Muscle of leg (tissue), 16 donors: Measurements from ENCODE around the gene SLC1A4. TPM values are rescaled to one million over a fixed set of nuclear protein-coding genes. Genes with fewer than 3 reads are reported as not detected.

Experiments
- DNase-seq: peaks from one replicate; pipeline ENCODE4 v3.0.0; 2013
- H3K27ac ChIP-seq: one replicate; pipeline ENCODE4 v1.5.1; 2013; ENCODE audit warnings: mild to moderate bottlenecking, low read length, control low read depth
- H3K27me3 ChIP-seq: one replicate; pipeline ENCODE4 v1.6.1; 2013; ENCODE audit warnings: low read length; ENCODE audit not compliant: control insufficient read depth, insufficient read depth
- H3K36me3 ChIP-seq: one replicate; pipeline ENCODE4 v1.6.1; 2013; ENCODE audit warnings: low read length; ENCODE audit not compliant: control insufficient read depth, insufficient read depth
- H3K4me1 ChIP-seq: one replicate; pipeline ENCODE4 v1.6.1; 2013; ENCODE audit warnings: low read length; ENCODE audit not compliant: control insufficient read depth, insufficient read depth
- H3K4me3 ChIP-seq: one replicate; pipeline ENCODE4 v1.5.1; 2013; ENCODE audit warnings: low read length, control low read depth
- H3K9me3 ChIP-seq: replicated peaks from 2 replicates; pipeline ENCODE4 v1.6.1; 2013; ENCODE audit warnings: low read depth, low read length; ENCODE audit not compliant: control insufficient read depth
- whole genome bisulfite sequencing: methylation state at CpG from one replicate; pipeline ENCODE4 v1.1.5; 2013; ENCODE audit warnings: missing lambda C conversion rate; ENCODE audit not compliant: insufficient coverage; 5-methylcytosine and 5-hydroxymethylcytosine counted together
- long read RNA-seq, 11 donors: transcript quantifications; one replicate each; lab custom pipeline, GENCODE V29; 2026
- polyA plus RNA-seq, 8 donors: library from polyadenylated mRNA; unstranded; fragments of 120-200 nt; gene quantifications; one replicate each; pipeline versions ENCODE4 v1.2.1 to v1.2.3, GENCODE V29; 2013; ENCODE audit warnings: inconsistent platforms in 1 of 8, low replicate concordance in 1 of 8; ENCODE audit not compliant: insufficient read length in 8 of 8, insufficient read depth in 1 of 8
- total RNA-seq: library from RNA; stranded (reverse); fragments of 120-200 nt; gene quantifications from one replicate; pipeline ENCODE4 v1.2.4, GENCODE V29; 2013

The SLC1A4 gene
- total RNA-seq, result 13.6 TPM
- 10 to 100 TPM; 11.7 to 17.1 (median 14.1) TPM for polyA plus RNA-seq
- long read RNA-seq, donor 1, partial matches to known transcripts, result 62 of 62 reads
- long read RNA-seq, donor 1, other reads (novel, unspliced or antisense), result 0 of 62 reads
- long read RNA-seq, donor 2, result 0 reads
- long read RNA-seq, donor 3, full-length matches to known transcripts, result 3 of 3 reads
- long read RNA-seq, donor 3, partial matches to known transcripts, result 0 of 3 reads
- long read RNA-seq, donor 3, other reads (novel, unspliced or antisense), result 0 of 3 reads
- long read RNA-seq, donor 4, full-length matches to known transcripts, result 1 of 1 reads
- long read RNA-seq, donor 4, partial matches to known transcripts, result 0 of 1 reads
- long read RNA-seq, donor 4, other reads (novel, unspliced or antisense), result 0 of 1 reads
- long read RNA-seq, donor 5, full-length matches to known transcripts, result 3 of 369 reads
- long read RNA-seq, donor 5, partial matches to known transcripts, result 39 of 369 reads
- long read RNA-seq, donor 5, other reads (novel, unspliced or antisense), result 327 of 369 reads
- long read RNA-seq, donor 6, full-length matches to known transcripts, result 2 of 191 reads
- long read RNA-seq, donor 6, partial matches to known transcripts, result 189 of 191 reads
- long read RNA-seq, donor 6, other reads (novel, unspliced or antisense), result 0 of 191 reads
- long read RNA-seq, donor 7, full-length matches to known transcripts, result 3 of 3 reads
- long read RNA-seq, donor 7, partial matches to known transcripts, result 0 of 3 reads
- long read RNA-seq, donor 7, other reads (novel, unspliced or antisense), result 0 of 3 reads
- long read RNA-seq, donor 8, partial matches to known transcripts, result 276 of 276 reads
- long read RNA-seq, donor 8, other reads (novel, unspliced or antisense), result 0 of 276 reads
- long read RNA-seq, donor 9, full-length matches to known transcripts, result 2 of 2 reads
- long read RNA-seq, donor 9, partial matches to known transcripts, result 0 of 2 reads
- long read RNA-seq, donor 9, other reads (novel, unspliced or antisense), result 0 of 2 reads
- long read RNA-seq, donor 10, result 0 reads
- long read RNA-seq, donor 11, full-length matches to known transcripts, result 1 of 105 reads
- long read RNA-seq, donor 11, partial matches to known transcripts, result 99 of 105 reads
- long read RNA-seq, donor 11, other reads (novel, unspliced or antisense), result 5 of 105 reads

DNA sequence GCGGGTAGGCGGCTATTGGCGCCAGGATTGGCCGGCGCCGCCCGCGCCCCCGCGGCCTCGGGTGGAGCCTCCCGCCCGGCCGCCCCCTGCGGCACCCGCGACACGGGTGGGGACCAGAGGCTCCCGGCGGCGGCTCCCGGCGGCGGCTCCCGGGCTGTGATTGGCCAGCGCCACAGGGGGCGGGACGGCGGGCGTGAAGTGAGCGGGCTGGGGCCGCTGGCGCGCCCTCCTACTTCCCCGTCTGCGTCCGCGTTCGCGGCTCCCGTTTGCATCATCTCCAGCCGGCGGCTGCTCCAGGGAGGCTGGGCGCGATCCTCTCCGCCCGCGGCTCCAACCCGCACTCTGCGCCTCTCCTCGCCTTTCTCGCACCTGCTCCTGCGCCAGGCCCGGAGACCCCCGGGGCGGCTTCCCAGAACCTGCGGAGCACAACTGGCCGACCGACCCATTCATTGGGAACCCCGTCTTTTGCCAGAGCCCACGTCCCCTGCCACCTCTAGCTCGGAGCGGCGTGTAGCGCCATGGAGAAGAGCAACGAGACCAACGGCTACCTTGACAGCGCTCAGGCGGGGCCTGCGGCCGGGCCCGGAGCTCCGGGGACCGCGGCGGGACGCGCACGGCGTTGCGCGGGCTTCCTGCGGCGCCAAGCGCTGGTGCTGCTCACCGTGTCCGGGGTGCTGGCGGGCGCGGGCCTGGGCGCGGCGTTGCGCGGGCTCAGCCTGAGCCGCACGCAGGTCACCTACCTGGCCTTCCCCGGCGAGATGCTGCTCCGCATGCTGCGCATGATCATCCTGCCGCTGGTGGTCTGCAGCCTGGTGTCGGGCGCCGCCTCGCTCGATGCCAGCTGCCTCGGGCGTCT is at the start of gene SLC1A4:
Gene SLC1A4, plus strand, starts transcription at position 274 of the 856 bp plus-strand sequence. Its CDS starts 245 bp downstream, at position 519.
- Histone ChIP-seq H3K4me1 (peaks cover 20% of the 10 kb centered on the region), H3K9me3 (no peaks in the 10 kb centered on the region), H3K36me3 (no peaks in the 10 kb centered on the region), H3K27me3 (no peaks in the 10 kb centered on the region), H3K27ac (peak within 1 kb of the TSS; percentile 93), H3K4me3 (peak within 1 kb of the TSS; percentile 80)
- DNase-seq, result peak; percentile 97
- under 1% methylated on average over 109 of the region's 109 CpGs for WGBS

DNA sequence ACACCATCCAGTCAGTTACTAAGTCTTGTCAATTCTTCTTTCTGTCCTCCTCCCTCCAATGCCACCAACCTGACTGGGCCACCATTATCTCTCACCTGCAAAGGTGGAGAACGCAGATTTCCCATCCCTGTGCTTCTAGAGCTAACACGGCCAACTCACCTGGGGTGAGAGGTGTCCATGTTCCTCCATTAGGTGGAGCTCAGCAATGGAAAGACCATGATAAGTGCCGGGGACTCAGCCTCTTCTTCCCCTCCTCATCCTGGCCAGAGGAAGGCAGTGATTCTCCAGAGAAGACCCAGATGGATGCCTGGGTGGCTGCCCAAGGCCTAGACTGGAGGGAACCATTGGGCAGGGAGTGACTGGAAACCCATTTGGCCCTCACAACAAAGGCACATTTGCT is 48.1 kb upstream of the SLC1A4 start:
- peaks cover 9% of the 10 kb centered on the region for H3K4me1 ChIP-seq
- H3K9me3 ChIP-seq, result no peaks in the 10 kb centered on the region
- no peak overlapping the region for H3K4me3 ChIP-seq
- H3K27ac ChIP-seq, result no peak overlapping the region
- no peaks in the 10 kb centered on the region for H3K27me3 ChIP-seq
- 90% methylated on average over 3 of the region's 3 CpGs for WGBS
- DNase-seq, result no peak
- H3K36me3 ChIP-seq, result no peaks in the 10 kb centered on the region

DNA sequence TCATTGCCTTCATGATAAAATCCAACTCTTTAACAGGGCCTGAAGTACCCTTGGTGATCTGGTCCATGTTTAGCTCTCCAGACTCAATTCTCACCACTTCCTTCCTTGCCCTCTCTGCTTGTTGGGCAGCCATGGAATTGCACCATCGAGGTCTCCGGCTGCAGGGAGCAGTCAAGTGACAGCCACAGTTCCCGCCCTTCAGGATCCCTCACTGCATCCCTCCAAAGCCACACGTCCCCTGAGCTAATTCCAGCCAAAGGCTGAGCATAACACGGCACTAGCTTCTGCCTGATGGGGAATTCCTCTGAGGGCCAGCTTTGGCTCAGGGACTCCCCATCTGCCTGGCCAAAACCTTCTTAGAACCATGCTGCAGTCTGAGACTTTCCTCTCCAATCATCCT is 47.4 kb upstream of the SLC1A4 start:
- Histone ChIP-seq H3K9me3 (no peaks in the 10 kb centered on the region), H3K27me3 (no peaks in the 10 kb centered on the region), H3K4me3 (no peak overlapping the region), H3K36me3 (no peaks in the 10 kb centered on the region), H3K4me1 (peaks cover 12% of the 10 kb centered on the region), H3K27ac (no peak overlapping the region)
- WGBS, result 28% methylated on average over 2 of the region's 5 CpGs
- no peak for DNase-seq

DNA sequence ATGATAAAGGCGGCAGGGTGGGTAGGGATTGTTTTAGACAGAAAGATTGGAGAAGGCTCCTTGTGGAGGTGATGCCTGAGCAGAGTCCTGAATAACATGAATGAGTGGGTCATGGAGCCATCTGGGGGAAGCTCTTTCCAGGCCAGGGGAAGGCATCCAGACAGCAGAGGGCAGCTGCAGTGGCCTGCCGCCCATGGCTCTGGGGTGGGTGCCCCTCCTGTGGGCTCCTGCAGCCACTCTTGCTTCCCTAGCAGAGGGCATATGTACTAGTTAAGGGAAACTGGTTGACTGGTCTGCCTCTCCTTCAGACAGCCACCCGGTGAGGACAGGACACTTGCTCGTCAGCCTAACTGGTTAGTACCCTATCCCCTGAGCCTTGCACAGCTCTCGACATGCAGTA is 46.5 kb upstream of the SLC1A4 start:
- 88% methylated on average over 4 of the region's 5 CpGs for WGBS
- H3K27me3 ChIP-seq, result no peaks in the 10 kb centered on the region
- no peak overlapping the region for H3K4me3 ChIP-seq
- no peak overlapping the region for H3K27ac ChIP-seq
- H3K4me1 ChIP-seq, result peaks cover 17% of the 10 kb centered on the region
- H3K9me3 ChIP-seq, result no peaks in the 10 kb centered on the region
- DNase-seq, result peak; percentile 30
- H3K36me3 ChIP-seq, result no peaks in the 10 kb centered on the region

DNA sequence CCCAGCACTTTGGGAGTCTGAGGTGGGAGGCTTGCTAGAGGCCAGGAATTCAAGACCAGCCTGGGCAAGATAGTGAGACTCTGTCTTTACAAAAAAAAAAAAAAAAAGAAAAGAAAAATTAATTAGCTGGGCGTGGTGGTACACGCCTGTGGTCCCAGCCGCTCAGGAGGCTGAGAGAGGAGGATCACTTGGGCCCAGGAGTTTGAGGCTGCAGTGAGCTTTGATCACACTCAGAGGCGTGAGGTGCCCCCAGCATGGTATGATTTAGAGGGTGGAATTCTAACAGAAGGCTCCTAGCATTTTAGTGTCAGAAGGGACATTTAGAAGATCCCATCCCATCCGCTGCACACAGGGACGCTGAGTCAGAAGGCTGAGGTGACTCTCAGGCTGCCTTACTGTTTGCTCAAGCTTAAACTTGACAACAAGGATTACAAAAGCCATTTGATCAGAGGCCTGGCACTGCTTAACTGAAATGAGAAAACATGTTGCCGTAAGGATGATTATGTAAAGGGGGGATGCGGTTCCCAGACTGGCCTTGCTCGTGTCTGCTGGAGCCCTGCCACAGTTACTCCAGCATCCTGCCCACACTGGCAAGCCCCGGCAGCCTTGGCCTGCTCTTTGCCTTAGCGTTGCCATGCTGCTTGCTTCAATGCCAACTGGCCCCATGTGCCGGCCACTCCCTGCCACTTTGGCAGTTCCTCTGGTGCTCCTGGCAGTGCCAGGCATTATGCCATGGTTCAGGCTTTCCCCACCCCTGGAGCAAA is 45.6 kb upstream of the SLC1A4 start:
- WGBS, result 57% methylated on average over 11 of the region's 12 CpGs
- no peaks in the 10 kb centered on the region for H3K27me3 ChIP-seq
- no peak overlapping the region for H3K4me3 ChIP-seq
- H3K4me1 ChIP-seq, result peaks cover 21% of the 10 kb centered on the region
- H3K36me3 ChIP-seq, result no peaks in the 10 kb centered on the region
- H3K9me3 ChIP-seq, result no peaks in the 10 kb centered on the region
- H3K27ac ChIP-seq, result no peak overlapping the region
- DNase-seq, result peak; percentile 62

DNA sequence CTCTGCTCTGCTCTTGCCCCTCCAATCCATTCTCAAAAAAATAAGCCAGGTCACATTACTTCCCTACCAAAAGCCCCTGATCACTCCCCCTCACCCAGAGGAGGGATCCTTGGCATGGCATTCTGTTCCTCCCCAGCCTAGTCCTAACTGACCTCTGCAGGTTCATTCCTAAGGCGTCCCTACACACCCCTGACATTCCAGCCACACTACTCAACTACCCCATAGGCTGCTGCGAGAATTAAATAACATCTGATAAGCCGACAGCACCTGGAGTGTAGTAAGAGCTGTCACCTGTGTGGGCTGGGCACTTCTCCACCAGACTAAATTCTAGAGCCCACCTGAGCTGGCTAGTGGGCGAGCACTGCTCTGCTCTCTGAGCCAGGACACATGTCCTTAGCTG is 44.7 kb upstream of the SLC1A4 start:
- Histone ChIP-seq H3K27ac (no peak overlapping the region), H3K4me1 (peaks cover 21% of the 10 kb centered on the region)

DNA sequence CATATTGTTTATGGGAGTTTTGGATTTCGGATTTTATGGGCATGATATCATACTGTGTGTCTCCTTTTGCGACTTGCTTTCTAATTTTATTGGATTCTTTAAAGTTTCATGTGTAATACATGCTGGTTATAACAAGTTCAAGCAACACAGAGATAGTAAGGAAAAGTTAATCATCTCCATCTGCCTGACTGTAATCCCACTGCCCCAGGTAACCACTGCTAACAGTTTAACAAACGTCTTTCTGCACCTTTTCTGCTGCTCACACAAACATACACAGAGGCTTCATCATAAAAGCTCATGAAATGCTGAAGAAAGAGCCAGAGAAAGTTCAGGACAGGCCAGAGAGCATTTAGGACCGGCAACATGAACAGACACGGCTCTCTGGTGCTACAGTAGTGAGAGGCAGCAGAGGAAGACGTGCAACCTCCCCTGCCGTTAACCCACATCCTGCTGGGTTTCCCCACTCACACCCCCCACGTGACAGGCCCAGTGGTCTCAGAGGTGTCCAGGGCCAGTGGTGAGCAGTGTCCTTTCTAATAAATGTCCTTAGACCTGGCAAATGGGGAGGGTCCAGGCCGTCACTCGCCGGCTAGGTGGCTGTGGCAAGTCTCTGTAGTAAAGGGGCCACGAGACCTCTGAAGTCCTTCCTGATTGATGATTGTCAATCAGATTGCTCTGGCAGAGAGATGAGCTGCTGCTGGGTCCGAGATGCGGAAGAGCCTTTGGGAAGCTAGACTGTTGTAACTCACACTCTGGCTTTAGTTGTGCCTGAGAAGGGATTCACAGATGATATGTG is 43.0 kb upstream of the SLC1A4 start:
- DNase-seq, result peak; percentile 24
- no peak overlapping the region for H3K27ac ChIP-seq
- no peaks in the 10 kb centered on the region for H3K9me3 ChIP-seq
- no peak overlapping the region for H3K4me3 ChIP-seq
- no peaks in the 10 kb centered on the region for H3K36me3 ChIP-seq
- no peaks in the 10 kb centered on the region for H3K27me3 ChIP-seq
- H3K4me1 ChIP-seq, result peaks cover 23% of the 10 kb centered on the region
- WGBS, result 43% methylated on average over 7 of the region's 14 CpGs

More for the DNA sequence above, 44.7 kb upstream of the SLC1A4 start:
- no peak overlapping the region for H3K4me3 ChIP-seq
- no peaks in the 10 kb centered on the region for H3K36me3 ChIP-seq
- DNase-seq, result no peak
- H3K27me3 ChIP-seq, result no peaks in the 10 kb centered on the region
- 96% methylated on average over 3 of the region's 4 CpGs for WGBS
- no peaks in the 10 kb centered on the region for H3K9me3 ChIP-seq

DNA sequence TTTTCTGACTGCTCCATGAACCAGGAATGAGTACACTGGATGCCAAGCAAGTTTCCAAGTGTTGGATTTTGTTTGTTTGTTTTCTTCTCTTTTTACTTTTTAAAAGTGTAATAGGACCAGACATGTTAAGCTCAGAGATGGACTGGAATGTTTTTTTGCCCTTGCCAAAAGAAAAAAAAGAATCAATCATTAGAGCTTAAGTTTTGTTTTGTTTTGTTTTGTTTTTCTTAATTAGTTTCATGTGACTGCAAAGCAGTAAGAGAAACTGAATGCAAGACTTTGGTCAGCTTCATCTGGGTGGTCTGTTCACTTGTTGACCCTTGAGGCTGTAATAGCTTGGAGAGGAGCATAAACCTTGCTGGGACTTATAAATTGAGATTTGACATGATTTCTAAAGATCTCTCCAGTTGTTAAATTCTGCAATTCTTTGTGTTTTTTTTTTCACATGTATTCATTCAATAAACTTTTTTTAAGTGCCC is 42.4 kb upstream of the SLC1A4 start:
- Histone ChIP-seq H3K4me3 (no peak overlapping the region), H3K27me3 (no peaks in the 10 kb centered on the region), H3K36me3 (no peaks in the 10 kb centered on the region), H3K27ac (no peak overlapping the region), H3K4me1 (peaks cover 29% of the 10 kb centered on the region), H3K9me3 (no peaks in the 10 kb centered on the region)
- DNase-seq, result peak; percentile 38
